Effector CD4-positive, alpha-beta T cell (primary cell): Measurements from ENCODE around the gene NUP107.

Source experiments
- DNase-seq: peaks from one replicate; pipeline ENCODE4 v3.0.0-alpha.2; 2020

NUP107 gene

DNA sequence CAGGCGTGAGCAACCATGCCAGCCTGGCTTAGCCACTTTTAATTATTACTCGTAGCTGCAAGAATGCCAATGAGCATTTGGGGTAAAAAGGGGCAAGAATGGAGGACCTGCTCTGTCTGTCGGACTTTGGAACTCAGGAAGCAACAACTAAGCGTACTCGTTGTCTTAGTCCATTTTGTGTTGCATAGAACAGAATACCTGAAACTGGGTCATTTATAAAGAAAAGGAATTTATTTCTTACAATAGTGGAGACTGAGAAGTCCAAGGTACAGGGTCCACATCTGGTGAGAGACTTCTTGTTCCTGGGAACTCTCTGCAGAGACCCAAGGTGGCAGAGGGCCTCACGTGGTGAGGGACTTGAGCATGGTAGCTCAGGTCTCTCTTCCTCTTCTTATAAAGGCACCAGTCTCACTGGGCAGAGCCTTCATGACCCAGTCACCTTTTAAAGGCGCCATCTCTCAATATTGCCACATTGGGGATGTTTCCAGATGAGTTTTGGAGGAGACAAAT, 88.4 kb downstream of the NUP107 start:
- DNase-seq, result no peak

GRCh38 chr12:68776976-68777610, 90.3 kb downstream of the NUP107 start:
- DNase-seq, result no peak

DNA sequence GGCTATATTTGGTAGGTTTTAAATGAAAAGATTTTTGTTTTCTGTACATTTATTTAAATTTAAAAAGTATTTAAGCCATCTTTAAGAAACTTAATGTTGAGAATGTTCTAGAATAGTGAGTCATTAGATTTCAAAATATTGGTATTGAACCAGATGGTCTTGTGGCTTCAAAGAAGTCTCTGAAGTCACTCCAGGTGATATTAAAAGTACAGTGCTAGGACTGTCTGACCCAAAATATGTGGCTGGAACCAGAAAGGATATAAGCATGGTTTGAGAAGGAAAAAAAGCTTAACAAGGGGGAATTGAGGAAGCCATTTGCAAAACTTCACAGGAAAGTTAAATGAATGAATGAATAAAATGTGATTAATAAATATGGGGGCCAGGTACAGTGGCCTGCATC, 92.5 kb downstream of the NUP107 start:
- DNase-seq, result no peak

- DNase-seq, result no peak
Observed at GRCh38 chr12:68780731-68781130, 94.0 kb downstream of the NUP107 start.

DNA sequence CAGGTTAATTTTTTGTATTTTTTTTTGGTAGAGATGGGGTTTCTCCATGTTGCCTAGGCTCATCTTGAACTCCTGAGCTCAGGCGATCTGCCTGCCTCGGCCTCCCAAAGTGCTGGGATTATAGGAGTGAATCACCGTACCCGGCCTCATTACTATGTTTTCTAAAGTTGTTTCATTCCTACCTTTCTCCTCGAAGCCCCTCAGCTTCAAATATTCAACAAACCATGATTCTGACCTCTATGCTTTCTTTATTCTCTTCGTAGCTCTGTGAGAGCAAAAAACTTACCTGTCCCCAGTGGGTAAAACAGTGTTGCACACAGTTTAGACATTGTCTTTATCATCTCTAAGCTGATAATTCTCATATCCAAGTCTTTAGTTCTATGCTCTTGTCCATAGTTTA, 95.0 kb downstream of the NUP107 start:
- no peak for DNase-seq

GRCh38 chr12:68784015-68784414, 97.2 kb downstream of the NUP107 start:
- no peak for DNase-seq

DNA sequence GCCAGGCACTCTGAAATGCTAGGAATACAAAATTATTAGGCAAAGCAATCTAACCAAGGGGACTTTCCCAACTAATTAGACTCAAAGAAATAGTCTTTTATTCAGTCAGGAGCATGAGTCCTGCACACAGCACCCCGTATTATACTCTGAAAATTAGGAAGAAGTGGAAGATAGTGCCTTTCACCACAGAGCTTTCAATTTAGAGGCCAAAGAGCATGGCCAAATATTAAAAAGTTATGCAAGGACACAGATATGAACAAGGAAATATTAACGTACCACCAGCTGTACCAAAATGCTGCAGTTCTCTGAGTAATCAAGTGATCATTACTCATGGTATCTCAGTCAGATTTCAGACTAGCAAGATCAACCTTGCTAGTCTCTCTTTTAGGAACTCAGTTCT, 98.6 kb downstream of the NUP107 start:
- DNase-seq, result no peak

DNA sequence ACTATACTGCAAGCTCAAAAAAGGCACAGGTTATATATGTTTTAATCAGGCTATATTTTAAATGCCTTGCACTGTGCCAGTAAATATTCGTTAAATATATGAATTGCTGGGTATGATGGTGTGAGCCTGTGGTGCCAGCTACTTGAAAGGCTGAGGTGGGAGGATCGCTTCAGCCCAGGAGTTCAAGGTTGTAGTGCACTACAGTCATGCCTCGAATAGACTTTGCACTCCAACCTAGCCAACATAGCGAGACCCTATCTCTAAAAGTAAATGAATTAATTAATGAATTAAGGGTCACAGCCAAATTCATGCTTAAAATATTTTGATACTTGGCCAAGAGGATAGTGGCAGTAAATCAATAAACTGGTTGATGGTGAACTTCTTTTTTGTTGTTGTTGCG, 99.0 kb downstream of the NUP107 start:
- no peak for DNase-seq

DNA sequence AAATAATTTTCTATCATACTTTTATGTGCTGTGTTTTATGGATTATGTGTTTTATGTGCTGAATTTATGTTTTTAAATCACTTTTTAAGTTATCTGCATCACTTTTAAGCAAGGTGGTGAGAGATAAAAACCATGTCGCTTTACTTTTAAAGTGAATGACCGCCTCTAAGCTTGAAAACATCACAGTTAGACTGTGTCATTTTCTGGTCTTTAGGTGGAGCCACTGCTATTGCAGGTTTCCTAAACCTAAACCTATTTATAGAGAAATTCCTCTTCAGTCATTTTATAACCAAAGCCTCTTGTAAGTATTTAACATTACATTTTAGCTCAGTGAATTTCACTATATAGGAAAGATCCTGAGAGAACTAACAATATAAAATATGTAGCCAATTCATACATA, 100.2 kb downstream of the NUP107 start:
- DNase-seq, result no peak

DNA sequence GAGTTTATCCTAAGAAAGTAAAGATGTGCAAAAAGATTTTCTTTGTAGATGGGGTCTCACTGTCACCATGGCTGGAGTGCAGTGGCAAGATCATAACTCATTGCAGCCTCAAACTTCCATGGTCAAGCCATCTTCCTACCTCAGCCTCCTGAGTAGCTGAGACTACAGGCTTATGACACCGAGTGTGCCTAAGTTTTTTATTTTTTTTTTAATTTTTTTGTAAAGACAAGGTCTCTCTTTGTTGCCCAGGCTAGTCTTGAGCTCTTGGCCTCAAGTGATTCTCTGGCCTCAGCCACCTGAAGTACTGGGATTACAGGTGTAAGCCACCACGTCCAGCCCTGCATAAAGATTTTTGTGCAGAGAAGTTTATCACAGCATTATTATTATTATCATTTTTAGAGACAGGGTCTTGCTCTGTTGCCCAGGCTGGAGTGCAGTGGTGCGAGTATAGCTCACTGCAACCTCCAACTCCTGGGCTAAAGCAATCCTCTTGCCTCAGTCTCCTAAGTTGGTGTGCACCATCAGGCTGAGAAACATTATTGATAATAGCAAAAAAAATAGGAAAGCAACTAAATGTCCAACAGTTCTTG, 101.9 kb downstream of the NUP107 start:
- DNase-seq, result no peak

GRCh38 chr12:68789144-68789878, 102.5 kb downstream of the NUP107 start:
- no peak for DNase-seq

- no peak for DNase-seq
Observed at GRCh38 chr12:68790081-68790951, 103.5 kb downstream of the NUP107 start.

GRCh38 chr12:68790952-68791234, 104.1 kb downstream of the NUP107 start:
- no peak for DNase-seq

DNA sequence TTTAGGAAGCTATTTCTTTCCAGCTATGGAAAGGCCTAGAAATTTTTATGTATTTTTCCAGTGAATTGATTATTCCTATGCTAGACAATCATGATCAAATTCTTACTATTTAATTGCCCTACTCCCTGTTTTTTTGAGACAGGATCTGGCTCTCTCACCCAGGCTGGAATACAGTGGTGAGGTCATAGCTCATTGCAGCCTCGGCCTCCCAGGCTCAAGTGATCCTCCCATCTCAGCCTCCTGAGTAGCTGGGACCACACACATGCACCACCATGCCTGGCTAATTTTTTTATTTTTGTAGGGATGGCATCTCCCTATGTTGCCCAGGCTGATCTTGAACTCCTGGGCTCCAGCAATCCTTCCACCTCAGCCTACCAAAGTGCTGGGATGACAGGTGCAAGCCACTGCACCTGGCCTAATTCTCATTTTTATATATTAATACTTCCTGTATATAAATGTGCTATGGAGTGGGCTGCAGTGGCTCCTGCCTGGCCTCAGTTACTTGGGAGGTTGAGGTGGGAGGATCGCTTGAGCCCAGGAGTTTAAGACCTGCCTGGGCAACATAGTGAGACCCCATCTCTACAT, 105.2 kb downstream of the NUP107 start:
- DNase-seq, result no peak

- no peak for DNase-seq
Observed at GRCh38 chr12:68792952-68793351, 106.2 kb downstream of the NUP107 start.

GRCh38 chr12:68793436-68793835, 106.7 kb downstream of the NUP107 start:
- DNase-seq, result no peak

GRCh38 chr12:68793975-68794652, 107.3 kb downstream of the NUP107 start:
- no peak for DNase-seq

DNA sequence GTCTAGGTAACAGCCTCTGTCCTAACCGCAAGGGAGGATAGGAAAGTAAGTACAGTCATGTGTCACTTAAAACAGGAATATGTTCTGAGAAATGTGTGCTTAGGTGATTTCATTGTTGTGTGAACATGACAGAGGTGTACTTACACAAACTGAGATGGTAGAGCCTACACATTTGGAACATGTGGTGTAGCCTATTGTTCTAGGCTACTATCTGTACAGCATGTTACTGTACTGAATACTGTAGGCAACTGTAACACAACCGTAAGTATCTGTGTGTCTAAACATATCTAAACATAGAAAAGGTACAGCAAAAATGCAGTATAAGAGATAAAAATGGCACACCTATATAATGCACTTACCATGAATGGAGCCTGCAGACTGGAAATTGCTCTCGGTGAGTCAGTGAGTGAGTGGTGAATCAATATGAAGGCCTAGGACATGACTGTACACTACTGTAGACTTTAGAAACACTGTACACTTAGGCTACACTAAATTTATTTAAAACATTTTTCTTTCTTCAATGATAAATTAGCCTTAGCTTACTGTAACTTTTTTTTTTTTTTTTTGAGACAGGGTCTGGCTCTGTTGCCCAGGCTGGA, 108.0 kb downstream of the NUP107 start:
- no peak for DNase-seq
